NCI-H187 treated with DMSO at 0.1 percent for 48 hours (cell line): ENCODE measurements around the gene GLIS1.

Experiments
- DNase-seq: peaks from one replicate; lab custom pipeline; 2025; lab: John Stamatoyannopoulos, UW

Gene GLIS1

GRCh38 chr1:53579221-53580008 is 159.5 kb downstream of the GLIS1 start:
- no peak for DNase-seq

GRCh38 chr1:53578358-53578757 is 160.6 kb downstream of the GLIS1 start:
- DNase-seq = no peak

GRCh38 chr1:53577761-53578100 is 161.2 kb downstream of the GLIS1 start:
- no peak for DNase-seq

GRCh38 chr1:53576866-53577760 is 161.9 kb downstream of the GLIS1 start:
- no peak for DNase-seq

- no peak for DNase-seq
These were observed 162.6 kb downstream of the GLIS1 start for GRCh38 chr1:53576381-53576801.

DNA sequence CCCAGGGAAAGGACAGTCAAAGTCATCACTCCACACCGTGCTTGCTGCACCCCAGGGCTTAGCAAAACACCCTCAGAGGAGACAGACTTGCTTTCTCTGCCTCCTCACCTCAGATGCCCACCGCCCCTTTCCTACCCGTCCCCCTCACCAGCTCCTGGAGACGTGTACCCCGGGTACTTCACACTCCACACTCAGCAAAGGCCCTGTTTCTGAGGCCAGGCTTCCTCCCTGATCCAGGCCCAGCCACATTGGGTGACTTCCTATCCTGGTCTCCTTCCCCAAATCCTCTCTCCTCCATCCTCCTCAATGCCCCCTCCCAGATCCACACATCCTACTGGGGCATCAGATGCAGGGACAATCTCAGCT is 163.0 kb downstream of the GLIS1 start:
- DNase-seq = no peak

DNA sequence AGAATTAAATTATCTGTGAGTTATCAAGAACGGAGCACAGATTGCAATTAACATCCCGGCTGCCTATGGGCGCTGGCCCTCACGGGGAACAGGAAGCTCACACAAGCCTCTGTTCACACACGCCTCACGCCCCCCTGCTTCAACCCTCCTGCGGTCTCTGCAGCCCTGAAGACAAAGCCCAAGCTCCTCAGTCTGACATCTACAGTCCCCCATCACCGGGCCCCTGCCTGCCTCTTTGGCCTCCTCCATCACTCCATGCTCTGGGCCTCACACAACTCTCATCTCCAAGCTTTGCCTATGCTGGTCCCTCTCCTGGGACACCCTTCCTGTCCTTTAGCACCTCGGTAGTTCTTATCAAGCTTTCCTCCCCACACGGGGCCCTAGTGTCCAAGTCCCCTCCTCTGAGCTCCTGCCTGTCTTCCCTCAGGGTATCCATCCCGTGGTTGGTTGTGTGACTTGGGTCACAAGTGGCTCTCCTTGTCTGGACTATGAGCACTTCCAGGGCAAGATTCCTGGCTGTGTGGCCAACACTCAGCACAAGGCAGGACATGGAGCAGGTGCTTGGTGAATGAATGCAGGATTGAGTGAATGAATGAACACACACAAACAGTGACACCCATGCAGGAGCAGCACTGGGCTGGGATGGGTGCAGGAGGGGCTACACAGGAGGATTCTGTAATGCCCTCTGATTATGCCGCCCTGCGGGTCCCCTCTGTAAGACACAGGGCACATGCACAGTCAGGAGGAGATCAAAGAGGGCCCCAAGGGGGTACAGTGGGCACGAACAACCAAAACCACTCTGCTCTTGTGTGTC is 163.6 kb downstream of the GLIS1 start:
- no peak for DNase-seq

GRCh38 chr1:53574621-53575020 is 164.3 kb downstream of the GLIS1 start:
- DNase-seq = no peak

- DNase-seq = no peak
These were observed 165.0 kb downstream of the GLIS1 start for GRCh38 chr1:53573931-53574330.

DNA sequence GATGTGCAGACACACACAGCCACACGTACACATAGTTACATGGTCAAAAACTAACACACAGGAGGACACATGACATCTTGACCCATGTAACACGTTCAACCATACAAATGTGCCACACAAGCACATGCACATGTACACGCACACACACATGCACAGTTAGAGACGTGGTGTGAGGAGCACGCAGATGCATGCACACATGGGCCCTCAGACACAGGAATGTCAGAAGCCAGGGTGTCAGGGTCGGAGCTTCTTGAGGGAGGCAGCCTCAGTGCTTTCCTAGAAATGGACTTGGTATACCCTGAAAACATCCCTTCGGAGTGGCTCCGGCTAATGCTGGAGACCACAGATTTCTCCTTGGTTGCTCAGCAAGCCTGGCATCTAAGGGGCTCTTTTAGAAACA is 165.4 kb downstream of the GLIS1 start:
- DNase-seq = no peak

GRCh38 chr1:53572815-53573173 is 166.2 kb downstream of the GLIS1 start:
- DNase-seq = no peak

GRCh38 chr1:53572065-53572814 is 166.7 kb downstream of the GLIS1 start:
- DNase-seq = peak; percentile 14

DNA sequence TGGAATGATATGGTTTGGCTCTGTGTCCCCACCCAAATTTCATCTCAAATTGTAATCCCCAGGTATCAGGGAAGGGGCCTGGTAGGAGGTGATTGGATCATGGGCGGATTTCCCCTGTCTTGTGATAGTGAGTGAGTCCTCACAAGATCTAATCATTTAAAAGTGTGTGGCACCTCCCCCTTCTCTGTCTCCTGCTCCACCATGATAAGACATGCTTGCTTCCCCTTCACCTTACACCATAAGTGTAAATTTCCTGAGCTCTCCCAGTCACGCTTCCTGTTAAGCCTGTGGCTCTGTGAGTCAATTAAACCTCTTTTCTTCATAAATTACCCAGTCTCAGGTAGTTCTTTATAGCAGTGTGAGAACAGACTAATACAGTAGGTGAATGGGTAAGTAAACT is 170.4 kb downstream of the GLIS1 start:
- DNase-seq = no peak

- no peak for DNase-seq
These were observed 171.1 kb downstream of the GLIS1 start for GRCh38 chr1:53567851-53568250.

- DNase-seq = no peak
These were observed 171.5 kb downstream of the GLIS1 start for GRCh38 chr1:53567450-53567849.

- DNase-seq = no peak
These were observed 175.4 kb downstream of the GLIS1 start for GRCh38 chr1:53563611-53564010.

DNA sequence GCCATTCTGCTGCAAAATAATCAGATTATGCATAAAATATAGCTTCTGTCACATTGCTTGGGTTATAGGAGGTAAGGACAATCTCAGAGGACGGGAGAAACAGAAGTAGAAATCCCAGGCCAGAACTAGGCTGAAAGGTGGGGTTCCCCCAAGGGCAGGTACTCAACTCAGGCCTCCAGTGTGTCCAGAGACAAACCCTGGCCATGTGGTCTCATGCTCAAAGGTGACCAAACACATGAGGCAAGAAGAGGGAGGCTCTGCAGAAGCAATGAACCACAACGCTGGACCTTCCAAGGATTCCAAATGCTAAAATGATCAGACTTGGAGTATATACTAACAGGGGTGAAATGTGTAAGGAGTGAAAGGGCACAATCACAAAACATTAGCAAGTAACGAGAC is 176.0 kb downstream of the GLIS1 start:
- no peak for DNase-seq

GRCh38 chr1:53562291-53562980 is 176.5 kb downstream of the GLIS1 start:
- peak; percentile 5 for DNase-seq

DNA sequence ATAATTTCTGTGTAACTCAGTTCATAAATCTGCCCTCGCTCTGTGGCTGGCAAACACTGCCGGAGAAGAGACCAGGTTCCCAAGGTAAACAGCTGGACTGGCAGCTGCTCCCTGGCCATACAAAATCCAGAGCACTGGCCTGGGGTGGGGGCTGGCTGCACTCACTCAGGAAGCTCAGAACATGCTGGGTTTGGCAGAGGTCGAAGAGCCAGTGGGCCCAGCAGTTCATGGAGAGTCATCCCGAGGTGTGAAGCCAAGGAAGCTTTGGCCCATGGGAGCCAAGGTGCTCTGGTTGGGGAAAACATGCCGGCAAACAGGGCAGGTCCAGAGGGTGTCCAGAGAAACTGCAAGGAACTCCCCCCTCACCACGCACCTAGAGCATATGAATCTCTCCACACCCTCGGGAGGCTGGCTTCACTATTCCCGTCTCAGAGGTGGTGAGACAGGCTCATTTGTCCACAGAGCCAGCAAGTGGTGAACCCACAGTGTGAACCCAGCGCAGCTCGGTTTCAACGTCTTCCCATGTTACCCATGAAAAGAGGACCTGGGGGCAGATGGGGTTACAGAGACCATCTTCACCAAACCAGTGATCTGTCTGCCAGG is 177.4 kb downstream of the GLIS1 start:
- no peak for DNase-seq

DNA sequence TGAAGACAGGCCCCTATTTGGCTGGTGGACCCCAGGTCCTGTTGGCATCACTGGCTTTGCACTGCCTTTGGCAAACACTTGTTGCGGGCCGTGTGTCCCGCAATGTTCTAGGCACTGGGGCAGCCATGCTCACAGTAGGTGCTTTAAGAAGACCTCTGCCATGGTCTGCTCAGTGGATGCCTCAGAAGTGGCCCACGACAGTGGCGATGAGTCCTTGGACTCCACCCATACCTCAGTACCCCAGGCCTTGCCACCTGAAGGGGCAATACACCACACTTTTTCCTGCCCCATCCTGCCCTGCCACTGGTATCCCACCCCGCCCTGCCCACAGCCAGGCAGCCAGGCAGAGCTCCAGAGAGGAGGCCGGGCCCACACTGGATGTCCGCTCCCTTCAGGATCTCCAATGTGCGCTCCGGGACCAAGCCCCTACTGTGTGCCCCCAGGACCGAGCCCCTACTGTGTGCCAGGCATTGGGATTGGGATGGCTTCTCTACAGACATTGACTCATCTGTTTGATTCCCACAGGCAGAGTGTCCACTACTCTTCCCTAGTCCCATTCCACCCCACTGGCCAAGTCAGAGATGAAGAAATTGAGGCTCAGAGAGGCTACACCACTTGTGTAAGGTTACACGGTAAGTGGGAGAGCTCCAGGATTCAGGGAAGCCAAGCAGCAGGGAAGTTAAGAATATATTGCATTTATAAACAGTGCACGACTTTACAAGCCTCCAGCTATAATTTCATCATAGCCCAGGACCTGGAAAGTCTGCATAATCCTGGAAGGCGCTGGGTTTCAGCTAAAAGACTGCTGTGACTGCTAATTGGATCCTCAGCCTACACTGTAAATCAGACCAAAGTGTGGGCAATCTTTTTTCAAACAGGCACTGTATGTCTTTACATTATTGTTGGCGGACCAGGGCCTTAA is 178.1 kb downstream of the GLIS1 start:
- DNase-seq = no peak
